ENCODE data around the gene TNP2. TPM values are rescaled to one million over a fixed set of nuclear protein-coding genes. Genes with fewer than 3 reads are reported as not detected.

The TNP2 gene
- total and polyA plus RNA-seq, 9 of the 15 experiments (the other 6 are each of a cell fraction or from before 2014, with no cell fraction given), result not detected

DNA sequence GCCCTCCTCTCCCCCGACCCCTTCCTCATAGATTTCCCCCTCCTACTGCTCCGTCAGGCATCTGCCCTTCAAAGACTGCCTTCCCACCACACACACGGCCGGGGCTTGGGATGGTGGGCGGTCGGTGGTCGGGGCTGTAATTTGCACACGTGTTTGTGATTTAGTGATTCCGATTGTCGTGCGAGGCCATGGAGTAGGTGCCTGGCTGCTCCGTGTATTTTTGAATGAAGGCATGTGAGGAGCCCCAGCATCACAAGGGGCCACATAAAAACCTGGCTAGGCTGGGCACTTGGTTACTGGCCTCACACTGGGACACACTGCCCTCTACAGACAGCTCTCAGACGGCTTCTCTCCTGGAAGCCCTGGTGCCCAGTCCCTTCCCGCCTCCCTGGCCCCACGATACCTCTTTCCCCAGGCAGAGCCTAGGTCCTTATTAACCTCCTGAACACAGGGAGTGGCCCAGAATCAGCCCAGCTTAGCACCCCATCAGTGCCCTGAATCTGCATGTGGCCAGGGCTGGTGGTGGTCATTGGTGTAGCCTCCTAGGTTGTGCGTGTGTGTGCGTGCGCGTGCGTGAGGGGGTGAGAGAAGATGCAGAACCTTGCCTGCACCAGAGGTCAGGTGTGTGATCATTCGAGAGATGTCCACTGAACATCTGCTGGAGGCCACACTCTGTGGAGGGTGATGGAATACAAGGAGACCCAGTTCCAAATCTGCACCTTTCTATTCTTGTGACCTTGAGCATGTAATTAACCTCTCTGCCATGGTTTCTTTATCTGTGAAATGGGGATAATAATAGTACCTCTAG lies 11.8 kb downstream of the TNP2 start (continued):
- TF ChIP-seq SMARCC2 (IDR thresholded peaks at IDR 0.05; ENCODE audit: low read depth) (no peak), DLX4 (CRISPR knock-in tag; IDR thresholded peaks at IDR 0.05) (no peak), TCF7L2 (IDR thresholded peaks at IDR 0.05; ENCODE audit: low read depth, low read length) (no peak), BDP1 (IDR thresholded peaks at IDR 0.05; ENCODE audit: insufficient read depth, insufficient read length) (no peak), HSF4 (CRISPR knock-in tag; IDR thresholded peaks at IDR 0.05; ENCODE audit: borderline replicate concordance) (no peak), ZNF431 (CRISPR knock-in tag; IDR thresholded peaks at IDR 0.05) (no peak), MCM2 (IDR thresholded peaks at IDR 0.05; ENCODE audit: low read depth) (no peak), TFAP4 (CRISPR knock-in tag; IDR thresholded peaks at IDR 0.05; ENCODE audit: borderline replicate concordance) (no peak), ZNF165 (CRISPR knock-in tag; IDR thresholded peaks at IDR 0.05; ENCODE audit: borderline replicate concordance) (no peak), ZNF79 (CRISPR knock-in tag; IDR thresholded peaks at IDR 0.05; ENCODE audit: low read depth) (no peak), CAMTA2 (CRISPR knock-in tag; conservative IDR thresholded peaks at IDR 0.05) (no peak), IFI16 (CRISPR knock-in tag; IDR thresholded peaks at IDR 0.05) (no peak), FOXP1 (CRISPR knock-in tag; IDR thresholded peaks at IDR 0.05) (0 out of 2 replicates have a peak, but pooled peaks have one; percentile 38), RCOR1 (IDR thresholded peaks at IDR 0.05; ENCODE audit: borderline replicate concordance in 1 of 2, low read depth in 2 of 2, low read length in 2 of 2) (peak in 1 of 2 experiments; percentile 41; a peak in 1 of 4 replicates), ZFP1 (CRISPR knock-in tag; IDR thresholded peaks at IDR 0.05) (no peak), TEAD1 (CRISPR knock-in tag; IDR thresholded peaks at IDR 0.05) (no peak; a peak in 1 of 4 replicates), NCOA4 (IDR thresholded peaks at IDR 0.05; ENCODE audit: partially characterized antibody) (no peak)
- TF ChIP-seq, protein P1, sequence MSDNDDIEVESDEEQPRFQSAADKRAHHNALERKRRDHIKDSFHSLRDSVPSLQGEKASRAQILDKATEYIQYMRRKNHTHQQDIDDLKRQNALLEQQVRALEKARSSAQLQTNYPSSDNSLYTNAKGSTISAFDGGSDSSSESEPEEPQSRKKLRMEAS (CRISPR knock-in tag; IDR thresholded peaks at IDR 0.05), result peak; percentile 65; the same call in 1 of the 2 replicates

Data from K562 (cell line).